Endothelial cell of umbilical vein (primary cell): ENCODE results near the gene LENEP. TPM values are rescaled to one million over a fixed set of nuclear protein-coding genes. Genes with fewer than 3 reads are reported as not detected.

ENCODE experiments used
- BruUV-seq: library from RNA; stranded (reverse); fragments of 400-500 nt; replicated peaks from 2 replicates; lab custom pipeline; 2021; lab: Mats Ljungman, UMichigan
- CTCF ChIA-PET: fragments of 300-600, 350-600 bp; sonication (Branson Sonifier 250); formaldehyde crosslinking; loops from one replicate; lab custom pipeline; 2021; ENCODE audit warnings: antibody characterized with exemption, inconsistent platforms; lab: Charles Lee
- POLR2A ChIA-PET: fragments of 300-600, 350-600 bp; sonication (Branson Sonifier 250); formaldehyde crosslinking; loops from one replicate; lab custom pipeline; 2021; ENCODE audit warnings: antibody characterized with exemption, inconsistent platforms; lab: Charles Lee
- DNase-seq: peaks from one replicate; pipeline ENCODE4 v3.0.0-alpha.2; 2011; ENCODE audit warnings: low read depth, low spot score
- FAIRE-seq: peaks from 2 replicates; lab custom pipeline; 2011; peaks lifted over from hg19 to GRCh38; lab: Jason Lieb, UNC
- H2AFZ ChIP-seq: 2 replicates; pipeline ENCODE4 v1.6.0; 2012; ENCODE audit warnings: low read depth, low read length, control low read depth, inconsistent platforms
- H3K27ac ChIP-seq: 2 replicates; pipeline ENCODE4 v1.5.1; 2011; ENCODE audit warnings: low read depth, mild to moderate bottlenecking, control low read depth, low read length, moderate library complexity; ENCODE audit not compliant: insufficient read depth
- H3K27me3 ChIP-seq, 2 experiments: 2 replicates each; pipeline versions ENCODE4 v1.6.0 to v1.6.1; 2011; ENCODE audit warnings: low read length in 2 of 2, mixed read lengths in 1 of 2; ENCODE audit not compliant: control insufficient read depth in 2 of 2, insufficient read depth in 2 of 2
- H3K36me3 ChIP-seq, 2 experiments: 2 replicates in 1 of 2; 3 replicates in 1 of 2; pipeline ENCODE4 v1.5.1; 2011; ENCODE audit warnings: low read length in 2 of 2, mild to moderate bottlenecking in 1 of 2, moderate library complexity in 1 of 2; ENCODE audit not compliant: control insufficient read depth in 2 of 2, insufficient read depth in 2 of 2; ENCODE audit errors: extremely low read depth in 1 of 2
- H3K4me1 ChIP-seq: 3 replicates; pipeline ENCODE4 v1.5.1; 2011; ENCODE audit warnings: mild to moderate bottlenecking, low read length; ENCODE audit not compliant: control insufficient read depth, insufficient read depth; ENCODE audit errors: extremely low read depth
- H3K4me2 ChIP-seq: 2 replicates; pipeline ENCODE4 v1.6.1; 2011; ENCODE audit warnings: low read length, control low read depth, mixed read lengths; ENCODE audit not compliant: insufficient read depth
- H3K4me3 ChIP-seq, 3 experiments: fragments of 200-600 bp in 1 of 3; sonication (generic), shearing (Covaris generic) in 1 of 3; replicated peaks in 1 of 3; 2 replicates each; pipeline ENCODE4 v1.5.1; 2011 to 2016; ENCODE audit warnings: control low read depth in 3 of 3, low read length in 3 of 3, mild to moderate bottlenecking in 2 of 3, inconsistent platforms in 1 of 3, low read depth in 1 of 3, moderate library complexity in 1 of 3; ENCODE audit not compliant: insufficient read depth in 1 of 3
- H3K79me2 ChIP-seq: 2 replicates; pipeline ENCODE4 v1.6.0; 2012; ENCODE audit warnings: low read length, inconsistent platforms; ENCODE audit not compliant: control insufficient read depth, insufficient read depth
- H3K9ac ChIP-seq: replicated peaks from 2 replicates; pipeline ENCODE3; 2011; ENCODE audit warnings: low read length, control low read depth; ENCODE audit not compliant: insufficient read depth; ENCODE audit errors: extremely low read depth
- H3K9me1 ChIP-seq: replicated peaks from 3 replicates; pipeline ENCODE4 v1.6.0; 2011; ENCODE audit warnings: mild to moderate bottlenecking, low read length; ENCODE audit not compliant: control insufficient read depth, insufficient read depth; ENCODE audit errors: extremely low read depth
- H3K9me3 ChIP-seq: replicated peaks from 2 replicates; pipeline ENCODE4 v1.5.1; 2012; ENCODE audit warnings: low read length, inconsistent platforms; ENCODE audit not compliant: control insufficient read depth, insufficient read depth
- H4K20me1 ChIP-seq: replicated peaks from 2 replicates; pipeline ENCODE3; 2011; ENCODE audit warnings: mild to moderate bottlenecking, low read length; ENCODE audit not compliant: control insufficient read depth, insufficient read depth; ENCODE audit errors: extremely low read depth
- CTCF ChIP-seq, 2 donors: IDR thresholded peaks; 1 replicate in 1 of 2; 2 replicates in 1 of 2; pipeline ENCODE4 v1.5.1; 2011; ENCODE audit warnings: low read length in 2 of 2, mild to moderate bottlenecking in 2 of 2, moderate library complexity in 2 of 2, control low read depth in 1 of 2, inconsistent platforms in 1 of 2, low read depth in 1 of 2; ENCODE audit not compliant: insufficient read depth in 1 of 2; ENCODE audit errors: extremely low read depth in 1 of 2
- EZH2 ChIP-seq: IDR thresholded peaks from 2 replicates; pipeline ENCODE4 v1.6.1; 2012; ENCODE audit warnings: borderline replicate concordance, low read depth, mild to moderate bottlenecking, moderate library complexity, low read length, inconsistent platforms; ENCODE audit not compliant: severe bottlenecking
- FOS ChIP-seq: IDR thresholded peaks from 2 replicates; pipeline ENCODE4 v1.6.1; 2011; ENCODE audit warnings: mild to moderate bottlenecking, low read length, moderate library complexity, borderline replicate concordance; ENCODE audit not compliant: insufficient read depth
- GATA2 ChIP-seq: IDR thresholded peaks from 2 replicates; pipeline ENCODE4 v1.7.0; 2011; ENCODE audit warnings: low read depth, mild to moderate bottlenecking, moderate library complexity, mixed read lengths, low read length; ENCODE audit not compliant: insufficient read length, insufficient read depth
- JUN ChIP-seq: IDR thresholded peaks from 2 replicates; pipeline ENCODE4 v1.6.1; 2011; ENCODE audit warnings: borderline replicate concordance, low read depth; ENCODE audit not compliant: insufficient read length, insufficient read depth
- MAX ChIP-seq: IDR thresholded peaks from 2 replicates; pipeline ENCODE4 v1.6.1; 2011; ENCODE audit not compliant: insufficient read depth, insufficient read length
- MYC ChIP-seq: IDR thresholded peaks from one replicate; pipeline ENCODE4 v1.6.1; 2011; ENCODE audit warnings: mild to moderate bottlenecking, low read depth, low read length
- POLR2A ChIP-seq: IDR thresholded peaks from 2 replicates; pipeline ENCODE4 v1.6.1; 2012; ENCODE audit warnings: low read depth, mild to moderate bottlenecking, control low read depth, low read length
- POLR2AphosphoS5 ChIP-seq: IDR thresholded peaks from 2 replicates; pipeline ENCODE4 v1.6.1; 2012; ENCODE audit warnings: low read depth, mild to moderate bottlenecking, control low read depth, low read length, moderate library complexity; ENCODE audit not compliant: insufficient read depth
- dilution Hi-C: fragments of 300-500 bp; cut with MboI; formaldehyde crosslinking; loops from one replicate; pipeline ENCODE4 v1.15.0; 2019; ENCODE audit warnings: low sequenced_read_pairs; ENCODE audit not compliant: extremely low pct_ligation_motif_present
- intact Hi-C: fragments of 100-400 bp; cut with micrococcal nuclease; formaldehyde crosslinking; loops from one replicate; pipeline ENCODE4 v1.10.0; 2022
- polyA plus RNA-seq, 4 experiments: library from polyadenylated mRNA; depleted of rRNA in 3 of 4; stranded (reverse) in 3 of 4; unstranded in 1 of 4; fragments of >200 nt; gene quantifications; 2 replicates each; pipeline versions ENCODE4 v1.2.1 to v1.2.3, GENCODE V29; 2011 to 2012; ENCODE audit warnings: missing spikeins in 1 of 4
- total RNA-seq: library from RNA; stranded (reverse); gene quantifications from 2 replicates; pipeline ENCODE4 v1.2.3, GENCODE V29; 2021

LENEP gene
- total and polyA plus RNA-seq, 2 donors (not counting 3 experiments of a cell fraction or from before 2014, with no cell fraction given): 0.64 TPM; not detected in 1

- H2AFZ ChIP-seq: no peak overlapping the region
- no TSS peak for BruUV-seq
- DNase-seq: no peak
- POLR2A ChIA-PET: no interaction called here
- no peak overlapping the region for H3K4me2 ChIP-seq
- CTCF ChIA-PET: interaction anchor here (0.6 to 6.4 kb wide), 10 partner anchors 9 to 71 kb away, joined by 3 to 87 read pairs (median 3); partner anchors contain the start of genes ADAM15, LENEP, PYGO2 and ZBTB7B
- TF ChIP-seq EZH2: no peak
- TF ChIP-seq CTCF (IDR thresholded peaks at IDR 0.05; ENCODE audit: extremely low read depth in 1 of 2, insufficient read depth in 1 of 2, low read depth in 1 of 2, low read length in 2 of 2): no peak
- TF ChIP-seq MYC: no peak
- no peak for TF ChIP-seq GATA2
- TF ChIP-seq JUN: no peak
- no peak for TF ChIP-seq FOS
- no peak for TF ChIP-seq POLR2AphosphoS5
- TF ChIP-seq MAX: no peak
- no peak for TF ChIP-seq POLR2A
- H3K9ac ChIP-seq: no peak overlapping the region
- no peaks in the 10 kb centered on the region for H3K27me3 ChIP-seq
- H3K9me1 ChIP-seq: no peaks in the 10 kb centered on the region
- intact Hi-C loops: loop anchor here (5.0 kb wide), 1 partner anchor 458 kb away; the partner anchor contains the start of gene UBE2Q1
- no peaks in the 10 kb centered on the region for H3K79me2 ChIP-seq
- dilution Hi-C loops: no loop called here
- H3K4me3 ChIP-seq: no peak overlapping the region
- H3K36me3 ChIP-seq: peaks cover 0 to 19% of the 10 kb centered on the region in 2 experiments
- no peak for FAIRE-seq
- no peak overlapping the region for H3K27ac ChIP-seq
- H4K20me1 ChIP-seq: no peaks in the 10 kb centered on the region
- no peaks in the 10 kb centered on the region for H3K9me3 ChIP-seq
- peaks cover 9% of the 10 kb centered on the region for H3K4me1 ChIP-seq
Observed at GRCh38 chr1:155014709-155015508, 21.5 kb downstream of the LENEP start.
